HFFc6 (cell line): ENCODE data around the gene TSPAN11. TPM values are rescaled to one million over a fixed set of nuclear protein-coding genes. Genes with fewer than 3 reads are reported as not detected.
"Not testable (repeated sequence)": the region's sequence is repeated elsewhere in the genome, so short reads cannot be mapped to it uniquely, and the experiment has no call there.

Source experiments
- DNase-seq: peaks from one replicate; pipeline ENCODE4 v3.0.0-alpha.2; 2018
- H3K27ac Mint-ChIP-seq: 2 replicates; pipeline ENCODE4 v1.8.0; 2020; ENCODE audit warnings: mild to moderate bottlenecking, mixed read lengths
- H3K27me3 Mint-ChIP-seq: 2 replicates; pipeline ENCODE4 v1.8.0; 2021; ENCODE audit warnings: mild to moderate bottlenecking, moderate library complexity, mixed read lengths; ENCODE audit not compliant: insufficient read depth
- H3K36me3 Mint-ChIP-seq: 2 replicates; pipeline ENCODE4 v1.8.0; 2021; ENCODE audit warnings: low read depth, mixed read lengths
- H3K4me1 Mint-ChIP-seq: 2 replicates; pipeline ENCODE4 v1.8.0; 2020; ENCODE audit warnings: low read depth, mixed read lengths
- H3K4me3 Mint-ChIP-seq: 2 replicates; pipeline ENCODE4 v1.8.0; 2020; ENCODE audit warnings: mild to moderate bottlenecking, moderate library complexity, mixed read lengths
- H3K9me3 Mint-ChIP-seq: 2 replicates; pipeline ENCODE4 v1.8.0; 2020; ENCODE audit warnings: mild to moderate bottlenecking, mixed read lengths
- total RNA-seq, 6 experiments: library from RNA; stranded (reverse); fragmentation: NEBNext Ultra II Directional; extraction: Animal tissue kit (Norgen Biotek cat#: 25700); gene quantifications; 2 replicates in 1 of 6; 3 replicates in 5 of 6; pipeline ENCODE4 v1.2.3, GENCODE V29; 2021
- TF ChIP-seq, protein P1 (sequence below): fragments of 200-600 bp; sonication (generic); IDR thresholded peaks from 2 replicates; pipeline ENCODE4 v1.5.0; 2021; ENCODE audit warnings: antibody characterized with exemption, mild to moderate bottlenecking

The TSPAN11 gene
- total RNA-seq, 6 experiments from 2014 or later, result 0.17 to 0.18 TPM; not detected in 4

DNA sequence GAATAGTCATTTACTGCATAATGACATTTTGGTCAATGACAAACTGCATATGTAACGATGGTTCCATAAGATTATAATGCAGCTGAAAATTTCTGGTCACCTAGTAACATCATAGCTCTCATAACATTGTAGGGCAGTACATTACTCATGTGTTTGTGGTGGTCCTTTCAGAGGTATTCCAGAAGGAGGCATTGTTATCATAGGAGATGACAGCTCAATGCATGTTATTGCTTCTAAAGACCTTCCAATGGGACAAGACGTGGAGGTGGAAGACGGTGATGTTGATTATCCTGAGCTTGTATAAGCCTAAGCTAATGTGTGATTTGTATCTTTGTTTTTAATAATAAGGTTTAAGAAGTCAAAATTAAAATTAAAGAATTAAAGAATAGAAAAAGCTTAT, 43.8 kb upstream of the TSPAN11 start:
- Mint-ChIP-seq H3K27ac (no peak overlapping the region), H3K36me3 (peaks cover 9% of the 10 kb centered on the region; the same call in 1 of the 2 replicates), H3K4me3 (no peak overlapping the region), H3K4me1 (no peaks in the 10 kb centered on the region), H3K9me3 (peaks cover 15% of the 10 kb centered on the region; the same call in 1 of the 2 replicates), H3K27me3 (peaks cover 9% of the 10 kb centered on the region)
- TF ChIP-seq, protein P1, sequence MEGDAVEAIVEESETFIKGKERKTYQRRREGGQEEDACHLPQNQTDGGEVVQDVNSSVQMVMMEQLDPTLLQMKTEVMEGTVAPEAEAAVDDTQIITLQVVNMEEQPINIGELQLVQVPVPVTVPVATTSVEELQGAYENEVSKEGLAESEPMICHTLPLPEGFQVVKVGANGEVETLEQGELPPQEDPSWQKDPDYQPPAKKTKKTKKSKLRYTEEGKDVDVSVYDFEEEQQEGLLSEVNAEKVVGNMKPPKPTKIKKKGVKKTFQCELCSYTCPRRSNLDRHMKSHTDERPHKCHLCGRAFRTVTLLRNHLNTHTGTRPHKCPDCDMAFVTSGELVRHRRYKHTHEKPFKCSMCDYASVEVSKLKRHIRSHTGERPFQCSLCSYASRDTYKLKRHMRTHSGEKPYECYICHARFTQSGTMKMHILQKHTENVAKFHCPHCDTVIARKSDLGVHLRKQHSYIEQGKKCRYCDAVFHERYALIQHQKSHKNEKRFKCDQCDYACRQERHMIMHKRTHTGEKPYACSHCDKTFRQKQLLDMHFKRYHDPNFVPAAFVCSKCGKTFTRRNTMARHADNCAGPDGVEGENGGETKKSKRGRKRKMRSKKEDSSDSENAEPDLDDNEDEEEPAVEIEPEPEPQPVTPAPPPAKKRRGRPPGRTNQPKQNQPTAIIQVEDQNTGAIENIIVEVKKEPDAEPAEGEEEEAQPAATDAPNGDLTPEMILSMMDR, result no peak
- DNase-seq, result no peak

DNA sequence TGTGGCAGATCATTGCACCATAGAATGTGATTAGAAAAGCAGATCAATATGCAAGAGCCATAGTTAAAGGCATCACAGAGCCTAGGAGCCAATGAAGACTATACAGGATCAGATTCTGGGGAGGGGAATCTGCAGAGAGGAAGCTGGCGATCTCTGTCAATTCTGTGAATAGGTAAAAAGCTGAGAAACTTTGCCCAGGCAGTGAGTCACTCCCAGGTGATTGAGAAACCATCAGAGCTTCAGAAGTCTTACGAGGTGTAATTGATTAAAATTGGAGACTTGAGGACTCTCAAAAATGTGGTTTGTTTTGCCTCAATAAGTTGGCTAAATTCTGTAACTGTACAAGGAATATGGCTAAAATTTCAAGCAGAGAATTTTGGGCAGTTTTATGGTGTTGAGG, 41.7 kb upstream of the TSPAN11 start:
- TF ChIP-seq, protein P1, result no peak
- no peak overlapping the region for H3K27ac Mint-ChIP-seq
- no peak for DNase-seq
- H3K36me3 Mint-ChIP-seq, result peaks cover 9% of the 10 kb centered on the region; the same call in 1 of the 2 replicates
- H3K9me3 Mint-ChIP-seq, result peaks cover 20% of the 10 kb centered on the region; the same call in 1 of the 2 replicates
- peaks cover 3% of the 10 kb centered on the region for H3K27me3 Mint-ChIP-seq
- H3K4me3 Mint-ChIP-seq, result no peak overlapping the region
- H3K4me1 Mint-ChIP-seq, result no peaks in the 10 kb centered on the region

DNA sequence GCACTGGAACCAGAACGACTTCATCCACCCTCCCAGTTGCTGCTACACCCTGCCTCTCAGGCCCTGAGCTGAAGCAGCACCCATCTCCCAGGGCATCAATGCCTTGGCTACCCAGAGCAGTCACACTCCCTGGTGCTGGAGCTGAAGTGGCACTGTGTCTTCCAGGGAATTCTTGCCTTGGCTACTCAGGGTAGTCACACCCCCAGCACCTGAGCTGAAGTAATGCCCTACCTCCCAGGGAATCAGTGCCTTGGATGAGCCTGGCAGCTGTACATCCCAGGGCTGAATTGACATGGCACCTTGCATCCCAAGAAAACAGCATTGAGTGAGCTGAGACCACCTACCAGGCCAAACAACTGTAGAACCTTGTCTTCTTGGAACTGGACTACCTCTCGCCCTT, 41.2 kb upstream of the TSPAN11 start:
- peaks cover 21% of the 10 kb centered on the region; the same call in 1 of the 2 replicates for H3K9me3 Mint-ChIP-seq
- peaks cover 9% of the 10 kb centered on the region; the same call in 1 of the 2 replicates for H3K36me3 Mint-ChIP-seq

DNA sequence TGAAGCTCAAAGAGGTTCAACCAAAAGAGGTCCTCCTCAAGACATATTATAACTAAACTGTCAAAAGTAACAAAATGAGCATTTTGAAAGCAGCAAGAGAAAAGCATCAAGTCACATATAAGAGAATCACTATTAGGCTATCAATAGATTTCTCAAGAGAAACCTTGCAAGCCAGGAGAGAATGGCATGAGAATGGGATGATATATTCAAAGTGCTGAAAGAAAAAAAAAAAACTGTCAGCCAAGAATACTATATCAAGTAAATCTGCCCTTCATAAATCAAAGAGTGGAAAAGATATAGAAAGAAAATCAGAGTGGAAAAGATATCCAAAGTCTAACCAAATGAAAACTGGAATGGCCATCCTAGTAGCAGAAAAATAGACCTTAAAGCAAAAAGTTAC, 39.3 kb upstream of the TSPAN11 start:
- Mint-ChIP-seq H3K27ac (no peak overlapping the region), H3K27me3 (no peaks in the 10 kb centered on the region), H3K9me3 (peaks cover 21% of the 10 kb centered on the region; the same call in 1 of the 2 replicates), H3K36me3 (peaks cover 9% of the 10 kb centered on the region; the same call in 1 of the 2 replicates), H3K4me1 (no peaks in the 10 kb centered on the region), H3K4me3 (no peak overlapping the region)
- no peak for DNase-seq
- TF ChIP-seq, protein P1, result no peak

More for the DNA sequence above, 41.2 kb upstream of the TSPAN11 start:
- H3K4me3 Mint-ChIP-seq, result no peak overlapping the region
- H3K27me3 Mint-ChIP-seq, result peaks cover 3% of the 10 kb centered on the region; the same call in 1 of the 2 replicates
- no peak overlapping the region for H3K27ac Mint-ChIP-seq
- no peaks in the 10 kb centered on the region for H3K4me1 Mint-ChIP-seq
- no peak for DNase-seq
- TF ChIP-seq, protein P1, result no peak

- DNase-seq, result no peak
- H3K27ac Mint-ChIP-seq, result no peak overlapping the region
- H3K9me3 Mint-ChIP-seq, result peaks cover 21% of the 10 kb centered on the region; the same call in 1 of the 2 replicates
- no peaks in the 10 kb centered on the region for H3K27me3 Mint-ChIP-seq
- H3K4me1 Mint-ChIP-seq, result no peaks in the 10 kb centered on the region
- H3K4me3 Mint-ChIP-seq, result no peak overlapping the region
- peaks cover 9% of the 10 kb centered on the region; the same call in 1 of the 2 replicates for H3K36me3 Mint-ChIP-seq
- TF ChIP-seq, protein P1, result no peak
Measured at GRCh38 chr12:30888241-30888640, 38.3 kb upstream of the TSPAN11 start.

- not testable (repeated sequence) for H3K27ac Mint-ChIP-seq, H3K36me3 Mint-ChIP-seq, H3K9me3 Mint-ChIP-seq, H3K4me1 Mint-ChIP-seq, H3K4me3 Mint-ChIP-seq, H3K27me3 Mint-ChIP-seq, DNase-seq
Measured at GRCh38 chr12:30894531-30894930, 32.0 kb upstream of the TSPAN11 start.
